Fibroblast of the aortic adventitia (primary cell): ENCODE data around the gene L3MBTL3. TPM values are rescaled to one million over a fixed set of nuclear protein-coding genes. Genes with fewer than 3 reads are reported as not detected.

Source experiments
- DNase-seq: peaks from one replicate; pipeline ENCODE4 v3.0.0-alpha.2; 2010; ENCODE audit warnings: low read depth
- H3K4me3 ChIP-seq: 2 replicates; pipeline ENCODE4 v1.5.1; 2011; ENCODE audit warnings: low read depth, mild to moderate bottlenecking, control low read depth, low read length, moderate library complexity
- CTCF ChIP-seq: IDR thresholded peaks from 2 replicates; pipeline ENCODE4 v1.5.1; 2011; ENCODE audit warnings: mild to moderate bottlenecking, low read length, control low read depth, inconsistent platforms; ENCODE audit not compliant: insufficient read depth
- total RNA-seq: library from RNA; depleted of rRNA; stranded (reverse); fragments of >200 nt; gene quantifications from 2 replicates; pipeline ENCODE4 v1.2.3, GENCODE V29; 2012; ENCODE audit warnings: low replicate concordance

The L3MBTL3 gene
- total RNA-seq, 1 donor: 9.8 TPM

- no peak overlapping the region for H3K4me3 ChIP-seq
- peak; percentile 94 for DNase-seq
- no peak for TF ChIP-seq CTCF
Observed at GRCh38 chr6:130178692-130179091, 160.3 kb downstream of the L3MBTL3 start.

- no peak overlapping the region for H3K4me3 ChIP-seq
- no peak for TF ChIP-seq CTCF
- no peak for DNase-seq
Observed at GRCh38 chr6:130182466-130182865, 164.1 kb downstream of the L3MBTL3 start.

- TF ChIP-seq CTCF: no peak
- no peak for DNase-seq
- H3K4me3 ChIP-seq: no peak overlapping the region
Observed at GRCh38 chr6:130183271-130184222, 165.2 kb downstream of the L3MBTL3 start.

GRCh38 chr6:130185658-130186057 lies 167.3 kb downstream of the L3MBTL3 start:
- DNase-seq: no peak
- H3K4me3 ChIP-seq: no peak overlapping the region
- TF ChIP-seq CTCF: no peak

GRCh38 chr6:130187335-130188206 lies 169.2 kb downstream of the L3MBTL3 start:
- H3K4me3 ChIP-seq: no peak overlapping the region
- no peak for DNase-seq
- TF ChIP-seq CTCF: no peak

GRCh38 chr6:130188207-130188899 lies 170.0 kb downstream of the L3MBTL3 start:
- no peak overlapping the region for H3K4me3 ChIP-seq
- TF ChIP-seq CTCF: no peak
- no peak for DNase-seq
